IPS-18c (cell line): ENCODE measurements around the gene TRIM25.

ENCODE experiments used
- H3K4me3 ChIP-seq: 2 replicates; pipeline ENCODE4 v1.7.0; 2013; ENCODE audit warnings: low read depth, mild to moderate bottlenecking, low read length, moderate library complexity; ENCODE audit not compliant: insufficient read depth
- H3K9me3 ChIP-seq: one replicate; pipeline ENCODE4 v1.6.1; 2013; ENCODE audit warnings: mild to moderate bottlenecking, low read length, moderate library complexity; ENCODE audit not compliant: control insufficient read depth, insufficient read depth

Gene TRIM25

GRCh38 chr17:56933151-56933745 is 19.4 kb upstream of the TRIM25 start:
- peaks cover 7% of the 10 kb centered on the region for H3K9me3 ChIP-seq

GRCh38 chr17:56930739-56931337 is 17.0 kb upstream of the TRIM25 start:
- Histone ChIP-seq H3K9me3 (peaks cover 7% of the 10 kb centered on the region), H3K4me3 (no peak overlapping the region)

More at GRCh38 chr17:56933151-56933745, 19.4 kb upstream of the TRIM25 start:
- H3K4me3 ChIP-seq: no peak overlapping the region

GRCh38 chr17:56929362-56929969 is 15.6 kb upstream of the TRIM25 start:
- Histone ChIP-seq H3K4me3 (no peak overlapping the region), H3K9me3 (peaks cover 7% of the 10 kb centered on the region)

- Histone ChIP-seq H3K4me3 (no peak overlapping the region), H3K9me3 (peaks cover 8% of the 10 kb centered on the region)
Observed at GRCh38 chr17:56928586-56928985, 14.7 kb upstream of the TRIM25 start.

GRCh38 chr17:56926704-56927103 is 12.9 kb upstream of the TRIM25 start:
- no peak overlapping the region for H3K4me3 ChIP-seq

GRCh38 chr17:56926270-56926669 is 12.4 kb upstream of the TRIM25 start:
- H3K9me3 ChIP-seq: peaks cover 6% of the 10 kb centered on the region
- H3K4me3 ChIP-seq: no peak overlapping the region

More at GRCh38 chr17:56926704-56927103, 12.9 kb upstream of the TRIM25 start:
- peaks cover 6% of the 10 kb centered on the region for H3K9me3 ChIP-seq

GRCh38 chr17:56925088-56925487 is 11.2 kb upstream of the TRIM25 start:
- H3K4me3 ChIP-seq: no peak overlapping the region
- H3K9me3 ChIP-seq: peaks cover 6% of the 10 kb centered on the region

GRCh38 chr17:56919717-56920116 is 5.9 kb upstream of the TRIM25 start:
- peaks cover 2% of the 10 kb centered on the region for H3K9me3 ChIP-seq
- H3K4me3 ChIP-seq: no peak overlapping the region

- Histone ChIP-seq H3K4me3 (no peak overlapping the region), H3K9me3 (peaks cover 2% of the 10 kb centered on the region)
Observed at GRCh38 chr17:56918916-56919315, 5.1 kb upstream of the TRIM25 start.

GRCh38 chr17:56917559-56918296 is 3.9 kb upstream of the TRIM25 start:
- no peak overlapping the region for H3K4me3 ChIP-seq
- H3K9me3 ChIP-seq: no peaks in the 10 kb centered on the region

GRCh38 chr17:56914581-56915273 is 878 bp upstream of the TRIM25 start:
- H3K9me3 ChIP-seq: no peaks in the 10 kb centered on the region
- peak overlapping the region; percentile 82 for H3K4me3 ChIP-seq

GRCh38 chr17:56913353-56913866 is 439 bp downstream of the TRIM25 start:
- H3K4me3 ChIP-seq: peak overlapping the region; percentile 82
- H3K9me3 ChIP-seq: no peaks in the 10 kb centered on the region

- Histone ChIP-seq H3K9me3 (no peaks in the 10 kb centered on the region), H3K4me3 (peak overlapping the region; percentile 82)
Observed at GRCh38 chr17:56913000-56913311, 893 bp downstream of the TRIM25 start.

GRCh38 chr17:56912105-56912999 is 1.5 kb downstream of the TRIM25 start:
- peak overlapping the region; percentile 82; the same call in 1 of the 2 replicates for H3K4me3 ChIP-seq
- H3K9me3 ChIP-seq: no peaks in the 10 kb centered on the region

GRCh38 chr17:56910509-56911235 is 3.2 kb downstream of the TRIM25 start:
- no peak overlapping the region for H3K4me3 ChIP-seq
- no peaks in the 10 kb centered on the region for H3K9me3 ChIP-seq
